ENCODE results near the gene RAP1GAP2.

DNA sequence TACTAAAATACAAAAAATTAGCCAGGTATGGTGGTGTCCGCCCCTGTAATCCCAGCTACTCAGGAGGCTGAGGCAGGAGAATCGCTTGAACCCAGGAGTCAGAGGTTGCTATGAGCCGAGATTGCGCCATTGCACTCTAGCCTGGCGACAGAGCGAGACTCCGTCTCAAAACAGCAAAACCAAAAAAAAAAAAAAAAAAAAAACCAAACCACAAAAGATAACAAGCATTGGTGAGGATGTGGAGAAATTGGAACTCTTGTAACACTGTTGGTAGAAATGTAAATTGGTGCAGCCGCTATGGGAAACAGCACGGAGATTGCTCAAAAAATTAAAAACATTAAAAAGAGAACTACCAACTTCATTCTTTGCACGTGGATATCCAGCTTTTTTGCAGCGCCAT lies 147.7 kb downstream of the RAP1GAP2 start:
- TF ChIP-seq, protein P1, sequence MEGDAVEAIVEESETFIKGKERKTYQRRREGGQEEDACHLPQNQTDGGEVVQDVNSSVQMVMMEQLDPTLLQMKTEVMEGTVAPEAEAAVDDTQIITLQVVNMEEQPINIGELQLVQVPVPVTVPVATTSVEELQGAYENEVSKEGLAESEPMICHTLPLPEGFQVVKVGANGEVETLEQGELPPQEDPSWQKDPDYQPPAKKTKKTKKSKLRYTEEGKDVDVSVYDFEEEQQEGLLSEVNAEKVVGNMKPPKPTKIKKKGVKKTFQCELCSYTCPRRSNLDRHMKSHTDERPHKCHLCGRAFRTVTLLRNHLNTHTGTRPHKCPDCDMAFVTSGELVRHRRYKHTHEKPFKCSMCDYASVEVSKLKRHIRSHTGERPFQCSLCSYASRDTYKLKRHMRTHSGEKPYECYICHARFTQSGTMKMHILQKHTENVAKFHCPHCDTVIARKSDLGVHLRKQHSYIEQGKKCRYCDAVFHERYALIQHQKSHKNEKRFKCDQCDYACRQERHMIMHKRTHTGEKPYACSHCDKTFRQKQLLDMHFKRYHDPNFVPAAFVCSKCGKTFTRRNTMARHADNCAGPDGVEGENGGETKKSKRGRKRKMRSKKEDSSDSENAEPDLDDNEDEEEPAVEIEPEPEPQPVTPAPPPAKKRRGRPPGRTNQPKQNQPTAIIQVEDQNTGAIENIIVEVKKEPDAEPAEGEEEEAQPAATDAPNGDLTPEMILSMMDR (IDR thresholded peaks at IDR 0.05) = no peak
- no peak for TF ChIP-seq POLR2AphosphoS5 (IDR thresholded peaks at IDR 0.05)
- TF ChIP-seq EP300 (IDR thresholded peaks at IDR 0.05) = no peak

Measured in sigmoid colon (tissue), 4 donors.